SKM-1 (cell line): ENCODE data around the gene KRTAP12-3.

Experiments
- DNase-seq: peaks from one replicate; lab custom pipeline; 2025; ENCODE audit not compliant: unreplicated experiment; lab: John Stamatoyannopoulos, UW

KRTAP12-3 gene

DNA sequence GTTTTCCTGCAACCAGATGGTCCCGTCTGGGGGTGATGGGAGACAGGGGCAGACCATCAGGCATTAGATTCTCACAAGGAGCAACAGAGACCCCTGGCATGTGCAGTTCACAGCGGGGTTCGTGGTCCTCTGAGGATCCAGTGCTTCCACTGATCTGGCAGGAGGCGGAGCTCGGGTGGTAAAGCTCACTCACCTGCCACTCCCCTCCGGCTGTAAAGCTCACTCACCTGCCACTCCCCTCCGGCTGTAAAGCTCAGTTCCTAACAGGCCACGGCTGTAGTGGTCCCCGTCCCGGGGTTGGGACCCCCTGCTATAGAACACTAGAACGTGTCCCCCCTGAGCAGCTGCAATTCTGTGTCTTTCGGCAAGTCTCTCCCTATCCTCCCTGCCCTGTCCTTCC is 43.8 kb downstream of the KRTAP12-3 start:
- no peak for DNase-seq

DNA sequence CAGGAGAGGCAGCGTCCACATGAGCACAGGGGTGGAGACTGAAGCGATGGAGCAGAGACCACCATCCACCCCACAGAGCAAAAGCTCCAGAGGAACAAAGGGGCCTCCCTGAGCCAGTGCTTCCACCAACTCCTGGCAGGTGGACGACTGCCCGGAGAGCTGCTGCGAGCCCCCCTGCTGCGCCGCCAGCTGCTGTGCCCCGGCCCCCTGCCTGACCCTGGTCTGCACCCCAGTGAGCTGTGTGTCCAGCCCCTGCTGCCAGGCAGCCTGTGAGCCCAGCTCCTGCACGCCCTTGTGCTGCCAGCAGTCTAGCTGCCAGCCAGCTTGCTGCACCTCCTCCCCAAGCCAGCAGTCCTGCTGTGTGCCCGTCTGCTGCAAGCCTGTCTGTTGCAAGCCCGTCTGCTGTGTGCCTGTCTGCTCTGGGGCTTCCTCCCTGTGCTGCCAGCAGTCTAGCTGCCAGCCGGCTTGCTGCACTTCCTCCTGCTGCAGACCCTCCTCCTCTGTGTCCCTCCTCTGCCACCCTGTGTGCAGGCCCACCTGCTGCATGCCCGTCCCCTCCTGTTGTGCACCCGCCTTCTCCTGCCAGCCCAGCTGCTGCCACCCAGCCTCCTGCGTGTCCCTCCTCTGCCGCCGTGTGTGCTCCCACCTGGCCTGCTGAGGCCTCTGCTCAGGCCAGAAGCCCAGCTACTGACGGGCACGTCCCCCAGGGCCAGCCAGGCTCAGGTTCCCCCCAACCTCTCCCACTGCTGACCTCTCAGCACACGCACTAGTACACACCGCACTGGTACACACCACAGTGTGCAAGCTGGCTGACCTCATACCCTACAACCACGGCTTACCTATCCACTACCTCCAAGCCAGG is 44.6 kb downstream of the KRTAP12-3 start:
- no peak for DNase-seq

DNA sequence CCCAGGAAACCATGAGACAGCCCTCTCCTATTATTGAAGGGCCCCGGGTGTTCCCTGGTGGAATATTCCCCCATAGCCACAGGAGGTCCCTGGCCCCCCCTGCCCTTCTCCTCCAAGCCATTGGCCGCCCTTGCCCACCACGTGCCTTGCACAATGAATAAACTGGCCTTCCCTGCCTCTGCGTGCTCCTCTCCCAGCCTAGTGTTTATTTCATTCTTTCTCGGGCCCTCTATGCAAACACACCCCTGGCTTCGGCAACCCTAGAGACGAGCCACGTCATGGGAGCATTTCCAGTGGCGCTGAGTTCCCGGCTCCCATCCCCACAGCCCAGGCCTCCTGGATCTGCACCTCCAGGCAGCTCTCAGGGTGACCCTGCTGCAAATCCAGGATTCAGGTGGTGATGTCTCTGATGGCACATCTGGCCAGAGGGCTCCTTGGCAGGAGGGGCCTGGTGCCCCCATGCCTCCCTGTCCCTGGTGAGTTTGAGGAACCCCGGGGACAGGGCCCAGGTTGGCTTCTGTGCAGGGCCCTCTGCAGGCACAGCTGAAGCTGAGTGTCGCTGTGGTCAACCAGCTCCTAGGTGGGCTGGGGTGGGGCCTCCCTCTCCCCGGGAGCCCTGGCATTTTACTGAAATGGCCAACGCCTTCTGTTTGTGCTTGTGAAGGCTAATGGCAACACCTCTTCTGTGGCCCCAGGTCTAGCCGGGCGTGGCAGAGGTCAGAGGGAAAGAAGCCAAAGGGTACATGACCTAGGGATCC is 45.4 kb downstream of the KRTAP12-3 start:
- no peak for DNase-seq

DNA sequence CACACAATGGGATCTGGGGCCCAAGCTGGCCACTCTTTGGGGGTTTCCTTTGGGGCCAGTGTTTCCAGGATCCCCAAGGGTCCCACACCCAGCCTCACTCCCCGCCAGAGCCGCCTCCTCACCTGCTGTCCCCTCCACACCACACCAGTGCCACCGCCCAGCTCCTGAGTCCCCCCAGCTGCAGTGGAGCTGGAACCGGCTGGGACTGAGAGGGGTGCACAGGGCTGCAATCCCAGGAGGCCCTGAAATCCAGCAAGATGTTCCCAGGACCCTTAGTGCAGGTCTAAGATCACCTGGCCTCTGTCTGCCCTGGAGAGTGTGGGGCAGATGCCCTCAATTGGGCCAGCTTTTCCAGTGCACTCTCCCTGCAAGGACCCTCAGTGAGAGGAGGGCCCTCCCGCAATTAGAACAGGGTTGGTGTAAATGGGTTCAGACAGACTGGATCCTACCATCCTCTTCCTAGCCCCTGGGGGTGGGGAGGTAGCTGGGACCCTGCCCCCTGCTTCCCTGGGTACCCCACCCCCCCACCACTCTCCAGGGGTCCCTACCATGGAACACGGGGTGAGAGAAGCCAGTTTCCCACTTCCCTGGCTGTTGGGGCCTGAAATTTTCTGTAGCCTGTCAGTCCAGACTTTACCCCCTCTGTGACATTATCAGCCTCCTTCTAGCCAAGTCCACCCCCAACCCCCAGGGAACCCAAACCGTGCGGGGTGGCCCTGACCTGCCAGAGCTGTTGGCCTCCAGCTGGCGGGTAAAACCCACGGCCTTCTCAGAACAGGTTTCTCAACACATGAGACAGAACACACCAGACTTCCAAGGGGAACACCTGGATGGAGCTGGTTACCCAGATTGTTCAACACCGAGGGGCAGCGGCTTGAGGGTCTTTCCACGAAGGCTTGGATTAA is 46.3 kb downstream of the KRTAP12-3 start:
- no peak for DNase-seq

DNA sequence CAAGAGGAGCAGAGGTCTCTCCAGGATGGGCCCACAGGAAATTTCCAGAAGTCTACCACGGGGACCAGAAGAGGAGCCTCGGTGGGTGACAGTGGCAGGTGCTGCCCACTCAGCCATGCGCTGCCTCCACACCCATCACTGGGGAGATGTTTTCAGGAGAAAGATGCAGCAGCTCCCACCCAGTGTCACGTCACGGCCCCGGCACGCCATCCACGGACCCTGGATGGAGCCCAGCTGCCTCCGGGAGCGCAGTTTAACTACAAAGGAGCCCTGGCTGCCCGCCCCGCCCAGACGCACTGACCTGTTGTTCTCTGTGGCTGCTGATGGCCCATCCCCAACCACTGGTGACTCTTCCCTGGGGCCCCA is 46.9 kb downstream of the KRTAP12-3 start:
- DNase-seq, result no peak

DNA sequence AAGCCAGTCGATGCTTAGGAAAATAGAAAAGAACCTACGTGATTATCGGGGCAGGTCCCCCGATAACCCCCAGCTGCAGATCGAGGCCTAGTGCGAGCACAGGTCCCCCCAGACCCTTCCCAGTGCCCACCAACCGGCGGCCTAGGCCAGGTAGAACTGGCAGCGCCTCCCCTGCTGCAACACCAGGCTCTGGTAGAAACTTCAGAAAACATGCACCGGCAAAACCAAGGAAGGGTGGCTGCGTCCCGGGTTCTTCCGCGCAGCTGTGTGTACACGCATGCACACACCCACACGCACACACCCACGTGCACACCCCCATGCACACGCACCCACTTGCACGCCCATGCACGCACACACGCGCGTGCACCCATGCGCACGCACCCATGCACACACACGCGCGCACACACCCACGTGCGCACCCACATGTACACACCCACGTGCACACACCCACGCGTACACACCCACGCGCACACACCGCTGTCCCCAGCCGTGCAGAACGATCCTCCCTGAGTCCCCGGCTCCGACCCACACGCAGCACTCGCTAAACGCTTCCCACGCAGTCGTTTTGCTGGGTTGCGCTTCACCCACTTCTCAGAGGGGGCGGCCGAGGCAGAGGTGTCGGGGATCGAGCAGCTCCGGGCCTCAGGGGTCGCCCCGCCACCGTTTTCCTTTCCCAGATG is 48.4 kb downstream of the KRTAP12-3 start:
- DNase-seq, result no peak

DNA sequence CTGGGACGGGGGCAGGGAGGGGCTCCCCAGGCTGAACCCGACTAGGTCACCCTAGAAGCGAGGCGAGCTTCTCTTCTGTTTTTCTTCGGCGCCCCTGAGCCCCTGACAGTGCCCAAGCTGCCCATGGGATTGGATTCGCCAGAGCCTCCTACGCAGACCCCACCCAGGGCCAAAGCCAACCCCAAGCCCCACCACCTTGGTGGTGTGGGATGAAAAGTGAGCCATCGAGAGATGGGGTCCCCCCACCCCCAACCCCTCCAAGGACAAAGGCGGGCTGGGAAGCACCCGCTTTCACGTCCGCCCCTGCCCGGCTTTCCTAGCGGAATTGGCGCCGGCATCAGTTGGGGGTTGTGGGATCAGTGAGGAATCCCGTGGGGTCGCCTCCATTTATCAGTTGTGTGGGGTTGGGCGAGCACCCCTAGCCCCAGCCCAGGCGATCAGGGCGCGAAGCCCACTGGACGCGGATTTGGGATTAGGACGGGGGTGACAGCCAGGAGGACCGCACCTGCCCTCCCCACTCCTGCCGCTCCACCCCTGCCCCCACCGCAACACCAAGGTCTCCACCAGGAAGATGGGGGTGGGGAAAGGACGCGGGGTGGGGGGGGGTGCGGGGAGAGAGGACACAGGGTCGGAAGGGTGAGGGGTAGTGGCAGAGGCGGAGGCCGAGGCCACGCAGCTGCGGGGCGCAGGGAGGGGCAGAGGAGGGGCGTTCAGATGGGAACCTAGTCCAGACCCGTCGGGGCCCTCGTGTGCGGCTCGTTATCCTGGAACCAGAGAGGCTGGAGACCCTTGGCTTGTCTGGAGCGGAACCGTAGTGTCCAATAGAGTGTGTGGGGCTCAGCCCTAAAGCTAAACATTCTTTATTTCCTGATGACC is 49.2 kb downstream of the KRTAP12-3 start:
- no peak for DNase-seq
